Germinal center (tissue), 1 donor: ENCODE data around the gene SLC4A4.

ENCODE experiments used
- DNase-seq: peaks from one replicate; pipeline ENCODE4 v3.0.0; 2012; ENCODE audit warnings: mixed read lengths, low spot score

The SLC4A4 gene

GRCh38 chr4:71415491-71415890 is 76.7 kb downstream of the SLC4A4 start:
- DNase-seq, result no peak

DNA sequence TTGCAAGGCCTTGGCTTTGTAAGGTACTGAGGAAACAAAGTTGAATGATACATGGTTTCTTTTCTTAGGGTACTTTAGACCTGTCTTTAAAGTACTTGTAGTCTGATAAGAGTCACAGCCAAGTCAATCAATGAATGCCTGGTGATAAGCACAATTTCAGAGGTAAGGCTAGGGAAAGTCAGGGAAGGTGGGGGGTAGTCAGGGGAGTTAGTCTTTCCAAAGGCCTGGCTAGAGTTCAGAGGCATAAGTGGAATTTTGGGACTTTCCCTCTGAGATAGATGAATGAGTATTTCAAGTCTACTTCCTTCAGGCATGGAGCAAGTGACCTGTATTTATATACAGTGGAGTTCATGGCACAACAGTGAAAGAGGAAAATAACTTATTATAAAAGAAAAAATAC is 78.3 kb downstream of the SLC4A4 start:
- DNase-seq, result no peak

DNA sequence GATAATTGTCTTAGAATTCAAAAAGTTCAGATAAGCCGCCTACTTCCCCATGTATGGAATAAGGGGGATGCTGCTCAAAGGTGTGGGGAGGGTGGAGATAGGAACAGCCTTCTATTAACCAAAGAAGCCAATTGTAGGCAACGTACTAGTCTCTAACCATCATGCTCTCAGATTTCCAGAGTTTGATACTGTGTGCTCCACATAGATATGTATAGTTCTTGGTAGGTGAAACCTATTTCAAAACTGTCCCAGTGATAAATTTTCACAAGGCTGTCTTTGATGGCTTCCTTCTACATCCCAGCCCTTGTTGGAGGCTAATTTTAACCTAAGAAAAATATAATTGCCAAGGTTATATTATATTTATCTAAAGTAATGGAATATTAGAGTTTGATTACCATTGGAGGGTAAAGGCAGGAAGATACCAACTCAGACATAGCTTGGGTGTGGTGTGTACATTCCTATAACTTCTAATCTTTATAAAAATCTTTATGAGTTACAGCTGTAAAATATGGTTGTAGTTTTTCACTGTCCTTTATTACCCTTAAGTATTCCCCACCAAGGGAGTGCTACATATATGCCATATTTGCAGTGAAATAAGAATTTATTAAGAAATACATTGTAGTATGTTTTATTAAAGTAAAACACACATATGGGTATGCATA is 87.7 kb downstream of the SLC4A4 start:
- no peak for DNase-seq

DNA sequence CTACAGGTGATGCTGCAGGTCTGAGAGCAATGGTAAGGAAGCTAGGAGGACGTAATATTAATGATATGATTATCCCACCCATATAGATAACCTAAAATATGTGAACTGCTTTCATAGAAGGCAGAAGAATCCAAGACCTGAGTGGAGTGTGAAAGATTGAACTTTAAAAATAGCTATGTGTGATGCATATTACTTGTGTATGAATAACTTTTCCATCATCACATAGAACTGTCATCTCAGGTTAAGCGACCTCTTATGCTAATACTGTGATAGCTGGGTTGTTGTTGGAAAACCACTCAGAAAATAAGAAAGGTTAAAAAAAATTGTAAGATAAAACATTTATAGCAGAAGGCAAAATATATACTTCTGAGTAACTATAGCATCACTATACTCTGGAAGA is 90.3 kb downstream of the SLC4A4 start:
- no peak for DNase-seq

DNA sequence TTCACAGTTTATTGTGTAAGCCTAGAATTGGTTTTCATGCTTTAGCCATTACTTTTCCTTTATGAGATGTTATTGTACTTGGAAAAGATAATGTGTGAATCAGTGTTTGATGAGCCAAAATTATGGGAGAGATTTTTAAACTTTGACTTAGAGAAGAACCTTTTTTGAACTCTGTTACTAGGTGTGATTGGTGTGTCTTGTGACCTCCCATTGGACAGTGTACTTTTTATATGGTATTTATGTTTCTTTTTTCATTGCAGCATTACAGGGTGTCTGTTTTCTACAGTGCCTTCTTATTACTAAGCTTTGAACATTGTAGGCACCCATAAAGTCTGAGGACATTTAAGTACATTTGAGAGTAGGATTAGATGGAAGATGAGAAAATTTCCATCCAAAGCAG is 91.1 kb downstream of the SLC4A4 start:
- no peak for DNase-seq

DNA sequence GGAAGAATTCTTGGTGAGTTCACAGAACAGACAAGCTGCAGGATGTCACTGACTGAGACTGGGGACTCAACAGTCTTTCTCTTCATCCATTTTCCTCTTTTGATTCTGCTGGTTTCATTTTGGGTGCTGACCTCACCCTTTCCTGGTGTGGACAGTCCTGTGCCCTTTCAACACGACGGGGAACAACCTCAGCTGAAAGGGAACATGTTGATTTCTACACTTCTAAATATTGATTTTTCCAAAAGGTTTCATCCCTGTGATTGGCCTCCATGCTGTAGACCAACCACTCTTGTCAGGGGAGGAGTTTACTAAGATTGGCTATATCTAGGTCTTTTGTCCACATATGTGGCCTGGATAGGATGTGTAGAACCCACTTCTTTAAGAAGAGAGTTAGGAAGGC is 91.8 kb downstream of the SLC4A4 start:
- DNase-seq, result no peak

GRCh38 chr4:71440612-71441011 is 101.8 kb downstream of the SLC4A4 start:
- DNase-seq, result no peak

- DNase-seq, result no peak
Observed at GRCh38 chr4:71441186-71442169, 102.7 kb downstream of the SLC4A4 start.

GRCh38 chr4:71442336-71442735 is 103.5 kb downstream of the SLC4A4 start:
- DNase-seq, result no peak

- DNase-seq, result no peak
Observed at GRCh38 chr4:71444395-71444794, 105.6 kb downstream of the SLC4A4 start.

- no peak for DNase-seq
Observed at GRCh38 chr4:71445811-71446210, 107.0 kb downstream of the SLC4A4 start.

DNA sequence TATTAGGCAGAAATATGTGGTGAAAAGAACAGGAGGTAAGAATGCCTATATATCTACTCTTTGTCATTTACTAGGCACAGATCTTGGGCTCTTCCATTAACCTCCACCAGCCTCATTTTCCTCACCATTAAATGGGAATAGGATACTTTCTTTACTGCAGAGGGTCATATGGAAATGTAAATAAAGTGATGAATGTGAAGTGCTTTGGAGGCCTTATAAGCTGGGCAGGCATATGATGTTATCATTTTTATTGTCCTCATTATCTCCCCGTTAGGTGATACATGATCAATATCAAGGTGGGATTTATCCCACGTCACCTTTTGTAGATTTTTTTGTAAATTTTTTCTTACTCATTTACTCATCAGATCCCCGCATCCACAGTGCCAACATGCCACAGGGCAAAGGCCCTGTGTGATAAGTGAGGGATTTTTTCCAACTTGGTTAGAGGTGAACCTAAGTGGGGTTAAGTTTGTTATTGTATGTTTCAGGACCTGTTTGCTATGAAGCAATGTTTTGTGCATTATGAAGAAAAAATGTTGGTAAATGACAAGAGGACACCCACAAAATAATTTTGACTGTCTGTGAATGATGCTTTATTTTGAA is 107.8 kb downstream of the SLC4A4 start:
- DNase-seq, result no peak

DNA sequence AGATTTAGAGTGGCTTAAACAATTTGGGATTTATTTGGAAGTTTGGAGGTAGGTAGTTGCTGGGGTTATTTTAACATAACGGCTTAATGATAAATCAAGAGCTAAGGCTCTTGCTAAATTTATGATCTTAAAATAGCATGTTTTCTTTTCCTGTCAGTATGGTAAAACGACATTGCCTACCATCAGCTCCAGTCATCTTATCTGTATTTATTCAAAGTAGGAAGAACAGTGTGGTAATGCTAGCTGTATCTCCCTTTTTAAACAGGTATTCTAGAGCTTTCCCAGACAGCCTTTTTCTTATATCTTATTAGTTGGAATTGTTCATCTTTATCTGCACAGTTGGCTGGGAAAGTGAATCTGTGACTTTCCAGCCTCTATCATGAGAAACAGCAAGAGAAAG is 110.2 kb downstream of the SLC4A4 start:
- no peak for DNase-seq

DNA sequence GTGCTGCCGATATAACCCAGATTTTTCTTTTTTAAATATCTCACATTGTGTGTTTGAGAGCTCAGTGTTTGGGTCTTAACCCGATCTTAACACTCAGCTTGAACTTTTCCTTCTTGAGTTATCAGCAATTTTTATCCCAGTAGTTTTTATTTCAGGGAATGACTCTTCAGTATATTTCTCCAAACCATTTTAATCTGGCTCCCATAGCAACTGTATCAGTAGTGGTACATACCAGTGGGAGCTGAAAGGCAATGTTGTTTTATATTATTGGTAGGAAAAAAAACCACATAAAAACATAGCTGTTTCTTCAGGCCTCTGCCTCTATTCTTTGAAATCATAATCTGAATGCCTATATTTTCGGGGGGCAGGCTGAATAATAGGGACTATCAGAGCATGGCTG is 111.1 kb downstream of the SLC4A4 start:
- no peak for DNase-seq

DNA sequence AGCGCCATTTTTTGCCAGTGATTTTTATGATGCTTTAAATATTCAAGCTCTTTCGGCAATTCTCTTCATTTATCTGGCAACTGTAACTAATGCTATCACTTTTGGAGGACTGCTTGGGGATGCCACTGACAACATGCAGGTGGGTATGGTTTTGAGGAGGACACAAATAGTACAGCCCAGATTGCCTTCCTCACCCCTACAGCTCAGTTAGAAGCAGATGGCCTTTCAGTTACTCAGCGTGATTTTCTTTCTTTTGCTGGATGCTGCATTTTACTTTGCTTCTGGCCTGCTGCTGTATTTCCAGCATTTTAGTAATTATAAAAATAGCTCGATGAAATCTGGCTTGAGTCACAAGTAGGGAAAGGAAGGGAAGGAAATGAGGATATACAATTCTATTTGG is 114.7 kb downstream of the SLC4A4 start:
- DNase-seq, result no peak

GRCh38 chr4:71456841-71457240 is 118.0 kb downstream of the SLC4A4 start:
- no peak for DNase-seq

- no peak for DNase-seq
Observed at GRCh38 chr4:71460371-71460770, 121.6 kb downstream of the SLC4A4 start.

- DNase-seq, result no peak
Observed at GRCh38 chr4:71461422-71461821, 122.6 kb downstream of the SLC4A4 start.

DNA sequence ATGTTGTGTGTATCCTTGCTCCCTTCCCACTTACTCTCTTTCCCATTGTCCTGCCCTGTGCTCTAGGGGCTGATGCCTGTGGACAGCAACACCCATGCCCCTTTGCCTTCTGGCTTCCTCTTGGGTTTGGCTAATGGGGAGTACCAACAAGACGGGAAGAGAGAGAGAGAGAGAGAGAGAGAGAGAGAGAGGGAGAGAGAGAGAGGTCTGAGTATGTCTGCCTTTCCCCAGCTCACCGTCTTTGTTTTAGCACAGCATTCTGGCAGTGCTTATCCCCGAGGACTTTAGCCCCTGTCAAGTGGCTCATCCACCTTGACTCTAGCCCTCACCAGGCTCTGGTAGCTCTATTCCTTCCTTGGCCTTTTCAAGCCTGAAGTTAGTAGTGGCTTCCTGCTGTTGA is 128.0 kb downstream of the SLC4A4 start:
- DNase-seq, result no peak

GRCh38 chr4:71468116-71468710 is 129.4 kb downstream of the SLC4A4 start:
- no peak for DNase-seq

DNA sequence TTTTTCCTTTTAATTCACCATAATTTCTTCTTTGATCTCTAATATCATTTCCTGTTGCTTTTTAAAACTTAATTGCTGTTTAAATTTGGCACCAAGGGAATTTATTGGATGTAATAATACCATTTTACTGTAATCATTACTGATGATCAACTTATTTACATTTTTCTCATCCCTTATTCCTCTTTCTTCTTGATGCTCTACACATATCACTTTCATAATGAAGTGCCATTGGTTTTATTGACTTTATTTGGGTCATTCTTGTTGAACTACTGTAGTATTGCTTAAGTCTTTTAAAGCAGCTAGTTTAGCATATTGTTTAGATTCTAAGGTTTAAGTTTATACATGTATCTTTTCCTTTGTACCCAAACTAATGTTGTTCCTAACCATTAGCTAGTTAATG is 130.7 kb downstream of the SLC4A4 start:
- no peak for DNase-seq

- DNase-seq, result no peak
Observed at GRCh38 chr4:71470524-71470923, 131.7 kb downstream of the SLC4A4 start.

DNA sequence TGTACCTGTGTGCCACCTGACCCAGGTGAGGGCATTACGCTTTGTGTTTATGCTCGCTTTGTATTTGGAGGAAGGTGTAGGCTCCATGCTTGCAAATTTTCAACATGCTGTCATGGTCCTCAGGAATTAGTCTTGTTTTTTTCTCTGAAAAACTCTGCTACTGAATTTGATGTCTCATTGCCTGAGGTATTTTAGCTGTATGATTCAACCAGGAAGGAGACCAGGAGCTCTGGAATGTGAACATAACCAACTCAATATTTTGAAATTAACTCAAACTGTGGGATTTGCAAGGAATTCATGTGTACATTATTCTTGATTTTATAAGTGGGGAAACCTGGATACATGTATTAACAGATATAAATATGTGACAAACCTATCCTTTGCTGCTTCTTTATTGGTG is 134.1 kb downstream of the SLC4A4 start:
- no peak for DNase-seq
